Measurements from ENCODE around the gene KIR3DL1. TPM values are rescaled to one million over a fixed set of nuclear protein-coding genes. Genes with fewer than 3 reads are reported as not detected.
"Not testable (repeated sequence)": the region's sequence is repeated elsewhere in the genome, so short reads cannot be mapped to it uniquely, and the experiment has no call there.

KIR3DL1 gene
- total RNA-seq, result not detected

DNA sequence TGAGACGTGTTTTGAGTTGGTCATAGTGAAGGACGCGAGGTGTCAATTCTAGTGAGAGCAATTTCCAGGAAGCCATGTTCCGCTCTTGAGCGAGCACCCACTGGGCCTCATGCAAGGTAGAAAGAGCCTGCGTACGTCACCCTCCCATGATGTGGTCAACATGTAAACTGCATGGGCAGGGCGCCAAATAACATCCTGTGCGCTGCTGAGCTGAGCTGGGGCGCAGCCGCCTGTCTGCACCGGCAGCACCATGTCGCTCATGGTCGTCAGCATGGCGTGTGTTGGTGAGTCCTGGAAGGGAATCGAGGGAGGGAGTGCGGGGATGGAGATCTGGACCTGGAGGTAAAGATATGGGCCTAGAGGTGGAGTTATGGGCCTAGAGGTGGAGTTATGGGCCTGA is at the start of gene KIR3DL1:
Gene KIR3DL1 (plus strand): TSS at position 218 of the 400 bp plus-strand sequence.
- H3K27ac ChIP-seq, H3K4me1 ChIP-seq, H3K4me3 ChIP-seq, H3K27me3 ChIP-seq, DNase-seq, H3K36me3 ChIP-seq, H3K9me3 ChIP-seq: not testable (repeated sequence)

- H3K27me3 ChIP-seq, H3K36me3 ChIP-seq, DNase-seq, H3K27ac ChIP-seq, H3K9me3 ChIP-seq, H3K4me1 ChIP-seq, H3K4me3 ChIP-seq: not testable (repeated sequence)
Measured at GRCh38 chr19:54769646-54770045, 46.6 kb upstream of the KIR3DL1 start, which contains the start of gene KIR2DL1. KIR2DL1 (plus strand) TSS chr19:54769793; CDS start chr19:54769851, 58 bp downstream.

- not testable (repeated sequence) for H3K9me3 ChIP-seq, H3K27ac ChIP-seq, H3K27me3 ChIP-seq, H3K4me1 ChIP-seq, H3K36me3 ChIP-seq, H3K4me3 ChIP-seq, DNase-seq
Measured at GRCh38 chr19:54770511-54770910, 45.8 kb upstream of the KIR3DL1 start.

- not testable (repeated sequence) for H3K36me3 ChIP-seq, H3K27ac ChIP-seq, H3K9me3 ChIP-seq, H3K27me3 ChIP-seq, H3K4me1 ChIP-seq, H3K4me3 ChIP-seq, DNase-seq
Measured at GRCh38 chr19:54771018-54771960, 45.0 kb upstream of the KIR3DL1 start.

DNA sequence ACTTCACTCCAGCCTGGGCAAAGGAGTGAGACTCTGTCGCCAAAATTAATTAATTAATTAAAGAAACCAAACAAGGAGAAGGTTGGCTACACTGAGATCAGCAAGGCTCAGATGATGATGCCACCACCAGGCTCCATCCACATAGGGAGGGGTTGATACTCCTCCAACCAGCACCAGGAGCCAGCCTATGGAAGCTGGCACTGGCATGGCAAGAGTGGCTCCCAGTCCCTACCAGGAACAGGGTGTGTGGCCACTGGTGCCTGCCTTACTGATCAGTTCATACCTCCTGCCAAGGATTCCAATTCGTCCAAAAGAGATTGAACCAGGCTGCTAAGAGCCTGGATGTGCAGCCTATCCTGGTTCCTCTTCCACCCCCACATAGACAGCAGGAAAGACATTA is 43.6 kb upstream of the KIR3DL1 start:
- H3K4me3 ChIP-seq, H3K27me3 ChIP-seq, H3K27ac ChIP-seq, H3K36me3 ChIP-seq, H3K4me1 ChIP-seq, H3K9me3 ChIP-seq, DNase-seq: not testable (repeated sequence)

DNA sequence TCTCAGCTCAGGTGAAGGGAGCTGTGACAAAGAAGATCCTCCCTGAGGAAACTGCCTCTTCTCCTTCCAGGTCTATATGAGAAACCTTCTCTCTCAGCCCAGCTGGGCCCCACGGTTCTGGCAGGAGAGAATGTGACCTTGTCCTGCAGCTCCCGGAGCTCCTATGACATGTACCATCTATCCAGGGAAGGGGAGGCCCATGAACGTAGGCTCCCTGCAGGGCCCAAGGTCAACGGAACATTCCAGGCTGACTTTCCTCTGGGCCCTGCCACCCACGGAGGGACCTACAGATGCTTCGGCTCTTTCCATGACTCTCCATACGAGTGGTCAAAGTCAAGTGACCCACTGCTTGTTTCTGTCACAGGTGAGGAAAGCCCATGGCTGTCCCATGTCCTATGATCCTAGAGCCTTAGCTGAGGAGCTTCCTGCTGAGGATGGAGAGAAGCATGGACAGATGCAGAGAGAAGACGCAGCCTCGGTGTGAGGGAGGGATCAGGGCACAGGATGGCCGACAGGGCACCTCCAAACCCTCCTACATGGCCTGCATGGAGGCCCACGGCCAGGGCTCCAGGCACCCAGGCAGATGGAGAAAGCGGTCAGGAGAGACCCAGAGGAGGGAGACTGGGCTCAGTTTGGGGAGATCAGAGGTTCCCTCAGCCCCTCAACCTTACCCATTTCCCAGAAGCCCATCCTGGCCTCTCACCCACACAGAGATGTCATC is 41.0 kb upstream of the KIR3DL1 start:
- not testable (repeated sequence) for H3K9me3 ChIP-seq, H3K36me3 ChIP-seq, H3K27ac ChIP-seq, H3K27me3 ChIP-seq, H3K4me1 ChIP-seq, H3K4me3 ChIP-seq, DNase-seq

- H3K36me3 ChIP-seq, H3K4me1 ChIP-seq, H3K4me3 ChIP-seq, H3K9me3 ChIP-seq, H3K27ac ChIP-seq, H3K27me3 ChIP-seq, DNase-seq: not testable (repeated sequence)
Measured at GRCh38 chr19:54775830-54776229, 40.4 kb upstream of the KIR3DL1 start.

DNA sequence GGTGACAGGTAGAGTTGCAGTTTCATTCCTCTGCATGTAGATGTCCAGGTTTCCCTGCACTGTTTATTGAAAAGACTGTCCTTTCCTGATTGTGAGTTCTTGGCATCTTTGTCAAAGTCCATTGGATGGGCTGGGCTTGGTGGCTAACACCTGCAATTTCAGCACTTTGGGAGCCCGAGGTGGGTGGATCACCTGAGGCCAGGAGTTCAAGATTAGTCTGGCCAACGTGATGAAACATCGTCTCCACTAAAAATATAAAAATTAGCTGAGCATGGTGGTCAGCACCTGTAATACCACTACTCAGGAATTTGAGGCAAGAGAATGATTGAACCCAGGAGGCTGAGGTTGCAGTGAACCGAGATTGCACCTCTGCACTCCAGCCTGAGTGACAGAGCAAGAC is 38.4 kb upstream of the KIR3DL1 start:
- H3K4me3 ChIP-seq, H3K27me3 ChIP-seq, DNase-seq, H3K9me3 ChIP-seq, H3K36me3 ChIP-seq, H3K27ac ChIP-seq, H3K4me1 ChIP-seq: not testable (repeated sequence)

DNA sequence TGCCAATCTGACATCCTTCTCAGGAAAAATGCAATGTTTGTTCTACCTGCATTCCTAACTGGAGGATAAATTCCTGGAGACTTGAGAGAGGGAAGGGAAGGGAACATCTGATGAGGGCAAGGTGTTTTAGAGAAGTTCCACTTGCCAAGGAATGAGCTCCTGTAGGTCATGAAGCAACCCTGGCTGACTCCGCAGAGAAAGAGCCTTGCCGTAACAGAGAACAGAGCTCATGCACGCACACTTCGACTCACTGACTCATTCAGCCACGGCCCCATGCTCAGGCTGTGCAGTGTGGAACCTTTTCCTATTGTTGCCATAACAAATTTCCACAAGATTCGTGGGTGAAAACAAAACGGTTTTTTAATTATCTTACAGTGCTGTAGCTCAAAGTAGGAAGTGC is 37.4 kb upstream of the KIR3DL1 start:
- not testable (repeated sequence) for H3K27me3 ChIP-seq, H3K36me3 ChIP-seq, H3K4me3 ChIP-seq, DNase-seq, H3K27ac ChIP-seq, H3K9me3 ChIP-seq, H3K4me1 ChIP-seq

GRCh38 chr19:54782916-54783315 is 33.4 kb upstream of the KIR3DL1 start:
- not testable (repeated sequence) for H3K27me3 ChIP-seq, H3K27ac ChIP-seq, DNase-seq, H3K9me3 ChIP-seq, H3K4me3 ChIP-seq, H3K4me1 ChIP-seq, H3K36me3 ChIP-seq

GRCh38 chr19:54786091-54786723 is 30.1 kb upstream of the KIR3DL1 start:
- not testable (repeated sequence) for DNase-seq, H3K27me3 ChIP-seq, H3K36me3 ChIP-seq, H3K9me3 ChIP-seq, H3K27ac ChIP-seq, H3K4me3 ChIP-seq, H3K4me1 ChIP-seq

GRCh38 chr19:54788154-54788553 is 28.1 kb upstream of the KIR3DL1 start:
- not testable (repeated sequence) for H3K27me3 ChIP-seq, H3K4me3 ChIP-seq, H3K27ac ChIP-seq, DNase-seq, H3K36me3 ChIP-seq, H3K4me1 ChIP-seq, H3K9me3 ChIP-seq
